Mucosa of rectum (tissue), 2 donors: ENCODE results near the gene ZBTB25.

Source experiments
- H3K27ac ChIP-seq, 2 donors: one replicate each; pipeline ENCODE4 v1.7.0; 2013; ENCODE audit warnings: inconsistent platforms in 2 of 2, low read depth in 2 of 2, low read length in 2 of 2
- H3K27me3 ChIP-seq, 2 donors: one replicate each; pipeline ENCODE4 v1.7.0; 2013; ENCODE audit warnings: low read length in 2 of 2; ENCODE audit not compliant: control insufficient read depth in 2 of 2, insufficient read depth in 2 of 2
- H3K36me3 ChIP-seq, 2 donors: one replicate each; pipeline ENCODE4 v1.7.0; 2013; ENCODE audit warnings: low read length in 2 of 2; ENCODE audit not compliant: control insufficient read depth in 2 of 2, insufficient read depth in 2 of 2
- H3K4me1 ChIP-seq, 2 donors: one replicate each; pipeline ENCODE4 v1.7.0; 2013; ENCODE audit warnings: low read length in 2 of 2, mild to moderate bottlenecking in 1 of 2; ENCODE audit not compliant: control insufficient read depth in 2 of 2, insufficient read depth in 2 of 2
- H3K4me3 ChIP-seq, 2 donors: one replicate each; pipeline ENCODE4 v1.7.0; 2013; ENCODE audit warnings: low read length in 2 of 2
- H3K9ac ChIP-seq, 2 donors: one replicate each; pipeline ENCODE4 v1.7.0; 2013; ENCODE audit warnings: low read length in 2 of 2, low read depth in 1 of 2, mild to moderate bottlenecking in 1 of 2
- H3K9me3 ChIP-seq, 2 donors: one replicate each; pipeline ENCODE4 v1.7.0; 2013; ENCODE audit warnings: low read length in 2 of 2; ENCODE audit not compliant: control insufficient read depth in 2 of 2
- donor health status: healthy.
- donor health status: Normal muscosa, but diverticular disease.

ZBTB25 gene

DNA sequence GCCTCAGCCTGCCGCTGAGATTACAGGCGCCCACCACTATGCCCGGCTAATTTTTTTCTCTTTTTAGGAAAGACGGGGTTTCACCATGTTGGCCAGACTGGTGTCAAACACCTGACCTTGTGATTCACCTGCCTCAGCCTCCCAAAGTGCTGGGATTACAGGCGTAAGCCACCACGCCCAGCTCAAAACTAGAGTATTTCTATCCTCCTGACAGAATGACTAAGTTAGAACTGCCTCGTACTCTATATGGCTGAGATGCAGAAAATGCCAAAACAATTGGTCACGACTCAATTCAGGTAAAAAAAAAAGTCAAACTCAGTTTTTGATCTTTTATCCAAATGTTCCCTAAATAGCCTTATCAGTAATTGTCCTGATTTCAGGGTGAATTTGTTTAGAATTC lies 27.2 kb downstream of the ZBTB25 start:
- peaks cover 0 to 3% of the 10 kb centered on the region in 2 donors for H3K4me1 ChIP-seq
- H3K9me3 ChIP-seq = no peaks in the 10 kb centered on the region
- H3K36me3 ChIP-seq = peaks cover 0 to 2% of the 10 kb centered on the region in 2 donors
- H3K4me3 ChIP-seq = no peak overlapping the region
- no peak overlapping the region for H3K27ac ChIP-seq
- H3K27me3 ChIP-seq = no peaks in the 10 kb centered on the region
- no peak overlapping the region for H3K9ac ChIP-seq

DNA sequence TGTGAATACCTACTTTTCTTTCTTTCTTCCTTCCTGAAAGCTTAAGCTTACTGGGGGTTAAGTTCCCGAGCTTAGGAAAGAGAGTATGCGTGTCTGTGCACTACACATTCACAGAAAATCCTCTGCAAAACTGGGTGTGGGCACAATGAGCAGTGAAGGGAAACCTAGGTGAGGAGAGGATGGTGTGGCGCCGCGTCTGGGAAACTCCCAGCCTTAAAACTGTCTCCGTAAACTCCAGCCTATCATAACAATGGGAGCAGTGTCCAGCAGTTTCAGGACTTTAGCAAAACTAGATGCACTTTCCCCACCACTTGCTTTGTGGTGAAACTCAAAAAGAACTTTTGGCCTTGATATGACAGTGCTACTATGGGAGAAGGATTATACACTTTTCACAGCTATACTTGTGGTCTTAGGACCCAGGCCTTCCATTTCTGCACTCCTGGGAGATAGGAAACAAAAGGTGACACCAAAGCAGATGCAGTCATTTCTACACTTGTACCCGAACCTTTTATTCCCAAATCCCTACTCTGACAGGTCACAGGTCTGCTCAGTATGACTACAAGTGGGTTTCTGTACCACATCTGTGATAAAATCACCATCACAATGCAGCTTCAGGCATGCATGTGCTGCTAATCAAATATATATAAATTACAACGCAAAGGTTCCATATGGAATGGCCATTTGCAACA lies 27.9 kb downstream of the ZBTB25 start:
- H3K9me3 ChIP-seq = no peaks in the 10 kb centered on the region
- H3K27me3 ChIP-seq = no peaks in the 10 kb centered on the region
- H3K9ac ChIP-seq = no peak overlapping the region
- H3K4me3 ChIP-seq = no peak overlapping the region
- H3K27ac ChIP-seq = no peak overlapping the region
- peaks cover 0 to 2% of the 10 kb centered on the region in 2 donors for H3K36me3 ChIP-seq
- H3K4me1 ChIP-seq = peaks cover 0 to 3% of the 10 kb centered on the region in 2 donors

DNA sequence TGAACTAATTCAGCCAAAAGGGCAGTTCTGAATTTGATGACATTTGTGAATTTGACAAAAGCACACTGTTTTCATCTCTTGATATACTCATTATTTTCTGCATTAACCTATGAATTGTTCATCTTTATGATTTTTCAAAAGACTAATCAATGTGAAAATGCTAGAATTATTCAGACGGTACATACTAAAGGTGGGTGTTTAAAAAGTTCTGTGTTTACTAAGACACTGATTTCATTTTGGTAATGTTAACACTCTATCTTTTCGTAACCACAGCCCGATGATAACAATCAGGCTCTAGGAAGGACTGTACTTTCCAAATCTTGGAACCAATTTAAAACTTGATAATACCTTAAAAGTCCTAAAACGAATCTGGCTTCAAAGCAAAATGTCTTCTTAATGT lies 28.9 kb downstream of the ZBTB25 start:
- Histone ChIP-seq H3K9ac (no peak overlapping the region), H3K27ac (no peak overlapping the region), H3K4me3 (no peak overlapping the region), H3K9me3 (no peaks in the 10 kb centered on the region), H3K27me3 (no peaks in the 10 kb centered on the region), H3K36me3 (peaks cover 0 to under 1% of the 10 kb centered on the region in 2 donors), H3K4me1 (peaks cover 0 to 3% of the 10 kb centered on the region in 2 donors)

DNA sequence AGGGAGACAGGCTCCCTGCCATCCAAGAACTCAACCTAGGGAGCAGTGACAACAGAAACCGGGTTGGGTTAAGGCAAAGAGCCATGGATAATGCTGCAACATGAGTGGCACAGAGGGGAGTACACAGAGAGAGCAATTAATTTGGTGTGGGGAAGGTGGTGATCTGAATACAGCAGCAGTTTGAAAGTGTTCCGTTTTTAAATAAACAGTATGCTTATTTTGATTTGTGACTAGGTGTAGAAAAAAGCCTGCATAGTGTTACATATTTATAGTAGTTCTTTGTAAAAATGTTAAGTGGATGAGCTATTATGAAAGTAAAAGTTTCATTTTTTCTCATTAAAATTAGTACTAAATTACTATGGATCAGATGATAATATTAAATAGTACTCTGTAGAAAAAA lies 29.6 kb downstream of the ZBTB25 start:
- Histone ChIP-seq H3K4me1 (peaks cover 0 to 4% of the 10 kb centered on the region in 2 donors), H3K27me3 (no peaks in the 10 kb centered on the region), H3K9ac (no peak overlapping the region), H3K9me3 (no peaks in the 10 kb centered on the region), H3K4me3 (no peak overlapping the region), H3K27ac (no peak overlapping the region), H3K36me3 (no peaks in the 10 kb centered on the region)

DNA sequence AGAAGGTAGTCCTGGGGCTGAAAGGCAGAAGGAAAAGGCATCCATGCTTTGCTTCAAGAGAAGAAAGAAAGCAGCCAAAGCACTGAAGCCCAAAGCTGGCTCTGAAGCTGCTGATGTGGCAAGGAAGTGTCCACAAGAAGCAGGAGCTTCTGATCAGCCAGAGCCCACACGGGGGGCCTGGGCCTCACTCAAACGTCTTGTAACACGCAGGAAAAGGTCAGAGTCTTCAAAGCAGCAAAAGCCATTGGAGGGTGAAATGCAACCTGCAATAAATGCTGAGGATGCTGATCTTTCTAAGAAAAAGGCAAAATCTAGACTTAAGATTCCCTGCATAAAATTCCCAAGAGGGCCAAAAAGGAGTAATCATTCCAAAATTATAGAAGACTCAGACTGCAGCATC lies 35.2 kb downstream of the ZBTB25 start:
- Histone ChIP-seq H3K9me3 (no peaks in the 10 kb centered on the region), H3K27ac (peak overlapping the region in 1 of 2 donors; percentile 2), H3K4me3 (no peak overlapping the region), H3K36me3 (peaks cover 0 to 2% of the 10 kb centered on the region in 2 donors), H3K9ac (no peak overlapping the region), H3K4me1 (peaks cover 7 to 8% of the 10 kb centered on the region in 2 donors), H3K27me3 (no peaks in the 10 kb centered on the region)

DNA sequence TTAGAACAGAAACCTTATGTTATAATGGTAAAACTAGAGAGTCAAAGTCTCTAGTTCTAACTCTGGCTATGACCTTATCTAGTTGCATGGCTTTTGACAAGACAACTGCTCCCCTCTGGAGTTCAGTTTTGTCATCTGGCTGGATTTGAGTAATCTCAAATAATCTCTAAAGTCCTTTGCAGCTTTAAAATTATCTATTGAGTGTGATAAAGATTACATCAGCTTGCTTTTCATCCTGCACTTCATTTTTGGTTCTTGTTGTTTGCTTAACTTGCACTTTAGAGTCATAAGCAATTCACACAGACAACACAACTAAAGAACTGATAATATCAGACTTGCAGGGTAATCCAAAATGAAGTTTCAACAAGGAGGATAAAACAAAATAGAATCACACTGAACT lies 36.1 kb downstream of the ZBTB25 start:
- peaks cover 0 to 2% of the 10 kb centered on the region in 2 donors for H3K36me3 ChIP-seq
- no peak overlapping the region for H3K4me3 ChIP-seq
- peaks cover 7 to 8% of the 10 kb centered on the region in 2 donors for H3K4me1 ChIP-seq
- no peaks in the 10 kb centered on the region for H3K9me3 ChIP-seq
- no peak overlapping the region for H3K9ac ChIP-seq
- no peaks in the 10 kb centered on the region for H3K27me3 ChIP-seq
- no peak overlapping the region for H3K27ac ChIP-seq

DNA sequence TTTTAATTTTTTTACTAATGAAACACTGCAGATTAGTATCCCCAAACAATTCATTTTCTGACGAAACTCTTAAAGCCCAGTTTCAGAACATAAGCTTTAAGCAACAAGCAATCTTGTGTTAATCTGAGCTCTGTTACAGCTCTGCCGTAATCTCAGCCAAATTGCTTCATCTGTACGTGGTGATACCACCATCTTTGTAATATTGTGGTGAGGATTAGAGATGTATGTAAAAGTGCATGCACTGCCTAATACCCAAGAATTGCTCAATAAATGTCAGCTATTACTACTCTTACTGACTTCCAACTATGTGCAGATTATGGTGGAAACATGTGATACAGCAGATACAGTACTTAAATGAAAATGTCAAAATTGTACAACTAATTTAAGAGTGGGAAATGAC lies 36.5 kb downstream of the ZBTB25 start:
- no peaks in the 10 kb centered on the region for H3K27me3 ChIP-seq
- no peak overlapping the region for H3K9ac ChIP-seq
- H3K4me3 ChIP-seq = peak overlapping the region in 1 of 2 donors; percentile 2
- H3K9me3 ChIP-seq = no peaks in the 10 kb centered on the region
- H3K36me3 ChIP-seq = peaks cover 0 to 2% of the 10 kb centered on the region in 2 donors
- peaks cover 7 to 8% of the 10 kb centered on the region in 2 donors for H3K4me1 ChIP-seq
- no peak overlapping the region for H3K27ac ChIP-seq

DNA sequence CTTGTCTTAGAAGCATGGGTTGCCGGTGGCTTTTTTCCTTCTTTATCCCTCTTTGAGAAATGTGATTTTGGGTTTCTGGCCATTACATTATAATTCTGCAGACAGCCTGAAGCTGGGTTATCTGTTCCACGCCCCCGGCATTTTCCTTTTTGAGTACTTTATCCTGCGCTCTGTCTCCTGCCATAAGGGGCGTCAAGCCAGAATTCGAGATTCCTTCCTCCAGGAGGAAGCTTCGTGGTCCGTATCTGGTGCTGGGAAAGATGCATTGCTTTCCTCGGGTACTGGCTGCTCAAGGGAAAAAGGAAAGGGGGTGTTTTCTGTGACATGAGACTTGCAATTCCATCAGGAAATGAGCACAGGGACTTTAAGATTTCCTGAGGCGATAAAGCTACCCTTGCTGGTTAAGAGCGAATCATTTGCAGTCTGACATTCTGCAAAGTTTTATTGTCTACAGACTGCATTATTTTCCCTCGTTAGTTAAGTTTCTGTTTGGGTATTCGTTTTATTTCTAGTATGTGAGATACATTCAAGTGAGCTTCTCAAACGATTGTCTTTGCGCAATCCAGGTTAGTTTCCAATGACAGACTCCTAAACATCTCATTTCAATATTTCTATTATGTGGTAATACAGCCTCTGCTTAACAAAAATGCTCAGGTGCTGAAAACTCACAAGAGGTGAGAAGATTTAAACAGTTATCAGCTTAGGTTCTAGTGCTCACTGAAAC lies 37.6 kb downstream of the ZBTB25 start:
- Histone ChIP-seq H3K4me3 (peak overlapping the region; percentile 60 to 83), H3K27me3 (no peaks in the 10 kb centered on the region), H3K9ac (peak overlapping the region; percentile 76 to 77)

DNA sequence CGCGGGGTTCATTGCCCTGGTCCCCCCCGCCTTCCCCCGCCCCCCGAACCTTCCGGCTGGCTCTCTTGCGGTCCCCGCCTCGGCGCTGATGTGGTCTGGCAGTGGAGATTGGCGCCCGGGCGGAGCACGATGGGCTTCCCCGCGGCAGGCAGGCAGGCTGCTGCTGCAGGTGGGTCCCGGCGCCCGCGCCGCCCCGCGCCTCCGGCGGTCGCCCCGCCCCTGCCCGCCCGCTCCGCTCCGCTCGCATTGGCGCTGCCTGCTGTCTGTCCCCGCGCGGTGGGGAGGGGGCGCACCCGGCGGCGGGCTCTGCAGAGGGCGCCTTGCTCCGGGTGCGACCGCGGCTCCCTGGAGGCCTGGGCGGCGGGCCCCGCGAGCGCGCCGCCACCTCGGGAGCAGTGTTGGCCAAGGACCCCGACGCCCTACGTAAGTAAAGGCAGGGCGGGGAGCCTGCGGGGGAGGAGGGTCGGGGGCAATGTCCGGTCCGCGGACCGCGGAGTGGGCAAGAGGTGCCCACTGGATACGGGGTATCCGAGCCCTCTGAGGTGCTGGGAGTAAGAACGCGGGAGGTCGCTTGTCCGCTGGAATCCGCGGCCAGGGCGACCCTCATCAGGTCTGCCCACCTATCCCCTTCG lies 38.3 kb downstream of the ZBTB25 start, which contains the start of gene AKAP5:
TSS of gene AKAP5 (plus strand) at position 309 of the 632 bp plus-strand sequence. CDS start 2,896 bp downstream, outside the sequence.
- Histone ChIP-seq H3K4me1 (peaks cover 7 to 8% of the 10 kb centered on the region in 2 donors), H3K36me3 (peaks cover 0 to 2% of the 10 kb centered on the region in 2 donors), H3K4me3 (peak within 1 kb of the TSS; percentile 60 to 83), H3K27me3 (no peaks in the 10 kb centered on the region), H3K9me3 (no peaks in the 10 kb centered on the region), H3K9ac (peak within 1 kb of the TSS; percentile 76 to 77), H3K27ac (peak within 1 kb of the TSS; percentile 68 to 73)

More for the DNA sequence above, 37.6 kb downstream of the ZBTB25 start:
- Histone ChIP-seq H3K4me1 (peaks cover 7 to 8% of the 10 kb centered on the region in 2 donors), H3K27ac (peak overlapping the region; percentile 68 to 73), H3K9me3 (no peaks in the 10 kb centered on the region), H3K36me3 (peaks cover 0 to 2% of the 10 kb centered on the region in 2 donors)

DNA sequence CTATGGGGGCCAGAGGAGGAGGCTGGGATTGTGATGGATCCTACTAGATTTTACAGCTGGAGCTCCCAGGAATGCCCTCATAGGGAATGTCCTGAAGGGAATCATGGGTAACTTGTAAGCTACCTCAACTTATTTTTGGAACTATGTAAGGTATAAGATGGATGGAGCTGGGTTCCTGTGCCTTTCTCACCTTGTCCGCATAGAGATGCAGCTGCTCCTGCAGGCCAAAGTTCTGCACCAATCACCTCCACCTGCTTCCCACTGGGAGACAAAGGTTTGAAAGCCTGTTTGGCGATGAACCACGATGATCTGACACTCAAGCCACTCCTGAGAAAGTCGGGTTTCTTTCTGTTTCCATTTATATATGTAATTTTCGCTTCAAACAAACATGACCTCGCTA lies 39.0 kb downstream of the ZBTB25 start:
- Histone ChIP-seq H3K4me3 (peak overlapping the region; percentile 60 to 75), H3K4me1 (peaks cover 7 to 8% of the 10 kb centered on the region in 2 donors), H3K27ac (peak overlapping the region; percentile 68 to 73), H3K9ac (peak overlapping the region in 1 of 2 donors; percentile 76), H3K9me3 (no peaks in the 10 kb centered on the region), H3K36me3 (peaks cover 0 to 5% of the 10 kb centered on the region in 2 donors), H3K27me3 (no peaks in the 10 kb centered on the region)
